HL-60/S4 treated with retinoic acid at 250 ng/mL for 4 days and 3 days (cell line): ENCODE results near the gene ARID1B.

Experiments used
- in situ Hi-C: fragments of 300-500 bp; cut with MboI; formaldehyde crosslinking; loops from 2 replicates; pipeline ENCODE4 v1.7.0; 2022; ENCODE audit warnings: low sequenced_read_pairs

Gene ARID1B

GRCh38 chr6:157246048-157246630 lies 469.0 kb downstream of the ARID1B start:
- in situ Hi-C loops = no loop called here

- in situ Hi-C loops = no loop called here
Measured at GRCh38 chr6:157246771-157247484, 469.8 kb downstream of the ARID1B start.

GRCh38 chr6:157248264-157248663 lies 471.1 kb downstream of the ARID1B start:
- in situ Hi-C loops = no loop called here

DNA sequence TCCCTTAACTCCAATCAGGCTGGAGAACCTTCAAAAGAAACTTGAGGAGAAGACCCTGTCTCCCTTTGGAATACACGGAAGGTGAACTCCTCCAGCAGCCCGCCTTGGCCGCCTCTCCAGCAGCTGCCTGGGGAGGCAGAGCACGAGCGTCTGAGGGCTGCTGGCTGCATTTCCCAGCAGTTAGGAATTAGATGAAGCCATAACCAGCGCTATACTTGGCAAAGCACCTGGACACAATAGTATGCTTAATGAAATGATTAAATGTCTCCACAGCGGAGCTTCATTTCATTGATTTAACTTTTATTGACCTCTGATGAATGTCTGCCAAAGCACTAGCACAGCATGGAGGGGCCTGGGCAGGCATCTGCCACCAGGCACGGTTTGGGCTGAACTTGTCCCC lies 472.6 kb downstream of the ARID1B start:
- in situ Hi-C loops = no loop called here

GRCh38 chr6:157251586-157252247 lies 474.5 kb downstream of the ARID1B start:
- in situ Hi-C loops = no loop called here

DNA sequence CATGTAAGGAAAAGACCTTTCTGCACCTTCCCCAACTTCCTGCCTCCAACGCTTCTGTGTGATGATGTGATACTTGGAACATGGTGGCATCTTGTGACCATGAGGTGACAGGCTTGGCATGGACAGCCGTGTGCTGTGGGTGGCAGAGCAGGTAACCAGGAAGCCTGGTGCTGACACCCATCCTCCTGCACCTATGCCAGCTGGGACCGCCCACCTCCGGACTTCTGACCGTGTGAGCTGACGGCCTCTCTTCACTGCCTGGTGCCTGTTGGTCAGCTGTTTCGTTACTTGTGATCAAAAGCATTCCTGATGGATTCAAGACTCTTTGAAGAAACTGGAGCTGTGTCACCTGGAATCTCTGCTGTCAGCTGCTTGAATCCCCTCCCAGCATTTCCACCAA lies 475.8 kb downstream of the ARID1B start:
- in situ Hi-C loops = no loop called here

DNA sequence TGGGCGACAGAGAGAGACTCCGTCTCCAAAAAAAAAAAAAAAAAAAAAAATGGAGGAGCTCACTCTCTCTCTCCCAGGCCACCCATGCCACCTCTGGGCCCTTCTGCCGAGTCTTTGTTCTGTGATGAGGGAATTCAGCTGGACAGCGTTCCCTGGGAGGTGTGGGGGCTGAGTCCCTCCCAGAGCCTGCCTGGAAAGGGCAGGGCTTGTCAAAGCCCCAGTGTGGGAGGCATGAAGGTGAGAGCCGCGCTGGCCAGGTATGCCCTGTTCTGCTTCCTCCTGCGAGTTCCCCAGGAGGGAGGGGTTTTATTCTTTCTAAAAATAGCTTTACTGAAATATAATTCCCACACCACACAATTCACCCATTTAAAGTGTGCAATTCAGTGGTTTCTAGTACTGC lies 476.5 kb downstream of the ARID1B start:
- in situ Hi-C loops = no loop called here

DNA sequence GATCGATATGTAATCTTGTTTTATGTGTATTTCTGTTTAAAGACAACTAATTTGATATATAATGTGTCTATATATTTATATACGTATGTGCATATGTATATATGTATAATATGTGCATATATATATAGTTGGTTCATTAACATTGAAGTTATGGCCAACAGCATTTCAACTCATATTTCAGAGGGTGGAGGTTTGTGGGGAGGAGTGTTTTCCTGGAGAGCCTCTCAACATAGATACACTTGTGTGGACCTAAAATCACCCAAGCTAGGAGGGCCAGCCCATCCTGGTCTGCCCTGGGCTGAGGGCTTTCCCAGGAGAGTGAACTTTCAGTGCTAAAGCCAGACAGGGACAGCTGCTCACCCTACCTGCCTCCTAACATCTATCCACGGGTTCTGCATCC lies 477.4 kb downstream of the ARID1B start:
- in situ Hi-C loops = no loop called here

- in situ Hi-C loops = no loop called here
Measured at GRCh38 chr6:157255079-157255478, 477.9 kb downstream of the ARID1B start.

- in situ Hi-C loops = no loop called here
Measured at GRCh38 chr6:157258878-157259277, 481.7 kb downstream of the ARID1B start.

DNA sequence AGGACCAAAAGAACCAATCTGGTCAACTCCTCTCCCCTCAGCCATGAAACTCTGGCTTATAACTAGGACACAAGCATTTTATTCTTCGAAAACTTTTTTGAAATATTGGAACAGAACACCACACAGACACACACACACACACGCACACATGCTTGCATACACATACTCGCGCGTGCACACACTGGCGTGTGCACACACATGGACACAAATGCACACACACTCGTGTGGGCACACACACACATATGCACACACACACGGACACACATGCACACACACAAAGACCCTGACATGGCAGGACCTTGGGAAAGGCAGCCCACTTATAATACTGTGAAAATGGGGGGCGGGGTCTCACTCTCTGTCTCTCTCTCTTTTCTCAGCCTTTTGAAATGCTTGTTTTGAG lies 482.3 kb downstream of the ARID1B start:
- in situ Hi-C loops = no loop called here
